Measurements from ENCODE around the gene TAOK2. TPM values are rescaled to one million over a fixed set of nuclear protein-coding genes. Genes with fewer than 3 reads are reported as not detected.

The TAOK2 gene
- total and polyA plus RNA-seq, 2 of the 13 experiments (the other 11 are each of a cell fraction or from before 2014, with no cell fraction given) = 17.4 to 43.2 TPM

- 0 out of 2 replicates have a peak, but pooled peaks have one; percentile 74 for TF ChIP-seq ZNF670 (CRISPR knock-in tag; IDR thresholded peaks at IDR 0.05; ENCODE audit: borderline replicate concordance)
- TF ChIP-seq ARID2 (CRISPR knock-in tag; IDR thresholded peaks at IDR 0.05; ENCODE audit: borderline replicate concordance) = peak; percentile 79
- TF ChIP-seq ZNF83 (CRISPR knock-in tag; IDR thresholded peaks at IDR 0.05; ENCODE audit: borderline replicate concordance) = no peak
- TF ChIP-seq KAT8 (CRISPR knock-in tag; IDR thresholded peaks at IDR 0.05) = peak; percentile 91
- TF ChIP-seq MEIS2 (CRISPR knock-in tag; IDR thresholded peaks at IDR 0.05) = peak; percentile 92
- peak; percentile 86 for TF ChIP-seq ZNF235 (CRISPR knock-in tag; IDR thresholded peaks at IDR 0.05; ENCODE audit: borderline replicate concordance)
- TF ChIP-seq PATZ1 (CRISPR knock-in tag; IDR thresholded peaks at IDR 0.05) = no peak; the same call in 1 of the 2 replicates
- no peak for TF ChIP-seq EP300 (IDR thresholded peaks at IDR 0.05; ENCODE audit: low read depth in 2 of 2, low read length in 2 of 2)
- TF ChIP-seq EP300 (CRISPR knock-in tag; IDR thresholded peaks at IDR 0.05; ENCODE audit: borderline replicate concordance) = peak; percentile 17; the same call in 1 of the 2 replicates
- TF ChIP-seq HNF4A (CRISPR knock-in tag; IDR thresholded peaks at IDR 0.05) = 0 out of 2 replicates have a peak, but pooled peaks have one; percentile 19
- no peak for TF ChIP-seq ZKSCAN1 (IDR thresholded peaks at IDR 0.05; ENCODE audit: low read length)
- peak; percentile 76; the same call in 1 of the 2 replicates for TF ChIP-seq ZNF724P (CRISPR knock-in tag; IDR thresholded peaks at IDR 0.05; ENCODE audit: borderline replicate concordance)
- peak; percentile 66; the same call in 1 of the 2 replicates for TF ChIP-seq ZNF503 (CRISPR knock-in tag; IDR thresholded peaks at IDR 0.05)
- no peak for TF ChIP-seq PRDM15 (CRISPR knock-in tag; IDR thresholded peaks at IDR 0.05)
- no peak for TF ChIP-seq AFF4 (CRISPR knock-in tag; IDR thresholded peaks at IDR 0.05)
- TF ChIP-seq GTF3A (CRISPR knock-in tag; conservative IDR thresholded peaks at IDR 0.05) = no peak
These were observed 47.6 kb upstream of the TAOK2 start, which contains the start of gene KCTD13 (continued) for GRCh38 chr16:29925781-29926710.

All from HepG2 (cell line).